CD4-positive, alpha-beta memory T cell (primary cell): Measurements from ENCODE around the gene GULP1. TPM values are rescaled to one million over a fixed set of nuclear protein-coding genes. Genes with fewer than 3 reads are reported as not detected.

Experiments used
- CTCF ChIA-PET: fragments of 350-600 bp; sonication (Branson Sonifier 250); formaldehyde crosslinking; loops from one replicate; lab custom pipeline; 2021; ENCODE audit warnings: inconsistent platforms; ENCODE audit not compliant: partially characterized antibody; lab: Charles Lee
- POLR2A ChIA-PET: fragments of 350-600 bp; sonication (Branson Sonifier 250); formaldehyde crosslinking; loops from one replicate; lab custom pipeline; 2021; ENCODE audit not compliant: partially characterized antibody; lab: Charles Lee
- DNase-seq, 5 donors: peaks; one replicate each; pipeline versions ENCODE4 v3.0.0 to v3.0.0-alpha.2; 2020 to 2022; ENCODE audit warnings: mixed read lengths in 1 of 5
- H3K27ac ChIP-seq: one replicate; pipeline ENCODE4 v1.7.0; 2013; ENCODE audit warnings: low read depth, low read length
- H3K27me3 ChIP-seq: 2 replicates; pipeline ENCODE4 v1.7.0; 2013; ENCODE audit warnings: mild to moderate bottlenecking, low read length, moderate library complexity; ENCODE audit not compliant: insufficient read depth
- H3K36me3 ChIP-seq: 2 replicates; pipeline ENCODE4 v1.7.0; 2013; ENCODE audit warnings: mild to moderate bottlenecking, low read length, moderate library complexity; ENCODE audit not compliant: insufficient read depth
- H3K4me1 ChIP-seq: 2 replicates; pipeline ENCODE4 v1.7.0; 2013; ENCODE audit warnings: mild to moderate bottlenecking, low read length, moderate library complexity; ENCODE audit not compliant: insufficient read depth
- H3K4me3 ChIP-seq, 2 donors: one replicate each; pipeline ENCODE4 v1.7.0; 2013; ENCODE audit warnings: low read length in 2 of 2, mild to moderate bottlenecking in 1 of 2
- H3K9me3 ChIP-seq, 2 donors: one replicate each; pipeline ENCODE4 v1.7.0; 2013; ENCODE audit warnings: low read length in 2 of 2, control low read depth in 1 of 2; ENCODE audit not compliant: control insufficient read depth in 1 of 2
- H3K27ac Mint-ChIP-seq, 7 donors: one replicate each; pipeline ENCODE4 v1.8.0; 2020 to 2021; ENCODE audit warnings: mixed read lengths in 7 of 7, mild to moderate bottlenecking in 6 of 7, inconsistent platforms in 3 of 7, moderate library complexity in 3 of 7
- H3K27me3 Mint-ChIP-seq, 2 donors: one replicate each; pipeline ENCODE4 v1.8.0; 2020 to 2021; ENCODE audit warnings: mixed read lengths in 2 of 2
- H3K36me3 Mint-ChIP-seq, 2 donors: one replicate each; pipeline ENCODE4 v1.8.0; 2020 to 2021; ENCODE audit warnings: mixed read lengths in 2 of 2, inconsistent platforms in 1 of 2, mild to moderate bottlenecking in 1 of 2
- H3K4me1 Mint-ChIP-seq, 4 donors: one replicate each; pipeline ENCODE4 v1.8.0; 2020 to 2021; ENCODE audit warnings: mixed read lengths in 4 of 4, mild to moderate bottlenecking in 1 of 4
- H3K4me3 Mint-ChIP-seq, 8 donors: one replicate each; pipeline ENCODE4 v1.8.0; 2020 to 2021; ENCODE audit warnings: mixed read lengths in 8 of 8, mild to moderate bottlenecking in 7 of 8, moderate library complexity in 6 of 8, inconsistent platforms in 3 of 8
- H3K9me3 Mint-ChIP-seq, 8 donors: one replicate each; pipeline ENCODE4 v1.8.0; 2020 to 2021; ENCODE audit warnings: mixed read lengths in 8 of 8, mild to moderate bottlenecking in 5 of 8, inconsistent platforms in 3 of 8, moderate library complexity in 1 of 8
- intact Hi-C: fragments of 100-400 bp; cut with micrococcal nuclease; formaldehyde crosslinking; loops from one replicate; pipeline ENCODE4 v1.15.1; 2023
- polyA plus RNA-seq, 2 donors: library from polyadenylated mRNA; unstranded; fragments of 300-500 nt; fragmentation: Illumina TruSeq; gene quantifications; one replicate each; pipeline ENCODE4 v1.2.3, GENCODE V29; 2021
- total RNA-seq, 2 experiments: library from RNA; stranded (reverse); gene quantifications; one replicate each; pipeline ENCODE4 v1.2.3, GENCODE V29; 2021

GULP1 gene
- total and polyA plus RNA-seq, 4 experiments from 2014 or later = not detected

- no peak for DNase-seq
- no peaks in the 10 kb centered on the region for H3K36me3 Mint-ChIP-seq
- H3K9me3 ChIP-seq = no peaks in the 10 kb centered on the region
- peaks cover 0 to 4% (median 0%) of the 10 kb centered on the region in 8 donors for H3K9me3 Mint-ChIP-seq
- H3K27me3 Mint-ChIP-seq = peaks cover 0 to 2% of the 10 kb centered on the region in 2 donors
- H3K27ac ChIP-seq = no peak overlapping the region
- no peak overlapping the region for H3K4me3 ChIP-seq
- H3K4me1 ChIP-seq = no peaks in the 10 kb centered on the region
- intact Hi-C loops = no loop called here
- no peak overlapping the region for H3K4me3 Mint-ChIP-seq
- no peaks in the 10 kb centered on the region for H3K27me3 ChIP-seq
- H3K36me3 ChIP-seq = no peaks in the 10 kb centered on the region
- H3K27ac Mint-ChIP-seq = no peak overlapping the region
- no peaks in the 10 kb centered on the region for H3K4me1 Mint-ChIP-seq
- POLR2A ChIA-PET = no interaction called here
- CTCF ChIA-PET = no interaction called here
These were observed 206.1 kb downstream of the GULP1 start for GRCh38 chr2:188497726-188498125.

DNA sequence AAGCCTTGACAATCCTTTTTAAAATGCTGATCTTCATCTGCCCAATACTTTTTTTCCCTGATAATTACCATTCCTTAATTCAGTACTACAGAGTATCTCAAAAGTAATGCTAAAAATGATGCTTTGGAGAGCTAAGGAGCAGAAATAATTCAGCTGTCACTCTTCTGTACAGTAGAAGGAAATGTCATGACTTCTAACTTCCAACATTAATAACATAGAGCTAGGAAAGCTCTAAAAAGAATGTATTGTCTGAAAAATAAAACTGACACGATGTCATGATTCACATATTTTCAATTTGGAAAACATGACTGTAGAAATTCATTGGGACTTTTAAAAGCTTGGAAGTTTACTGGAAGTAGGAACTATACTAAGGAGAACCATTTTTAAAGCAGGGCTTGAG is 212.3 kb downstream of the GULP1 start:
- no peak overlapping the region for H3K27ac ChIP-seq
- H3K4me1 ChIP-seq = no peaks in the 10 kb centered on the region
- H3K4me1 Mint-ChIP-seq = no peaks in the 10 kb centered on the region
- POLR2A ChIA-PET = no interaction called here
- no peaks in the 10 kb centered on the region for H3K9me3 Mint-ChIP-seq
- DNase-seq = no peak
- intact Hi-C loops = no loop called here
- no peaks in the 10 kb centered on the region for H3K36me3 ChIP-seq
- H3K4me3 ChIP-seq = no peak overlapping the region
- H3K27ac Mint-ChIP-seq = no peak overlapping the region
- H3K27me3 Mint-ChIP-seq = peaks cover 0 to 2% of the 10 kb centered on the region in 2 donors
- H3K4me3 Mint-ChIP-seq = no peak overlapping the region
- CTCF ChIA-PET = no interaction called here
- no peaks in the 10 kb centered on the region for H3K9me3 ChIP-seq
- H3K27me3 ChIP-seq = no peaks in the 10 kb centered on the region
- H3K36me3 Mint-ChIP-seq = no peaks in the 10 kb centered on the region

GRCh38 chr2:188506843-188507242 is 215.2 kb downstream of the GULP1 start:
- ChIA-PET POLR2A (no interaction called here), CTCF (no interaction called here)
- no peaks in the 10 kb centered on the region for H3K36me3 Mint-ChIP-seq
- no peak overlapping the region for H3K4me3 Mint-ChIP-seq
- H3K9me3 Mint-ChIP-seq = no peaks in the 10 kb centered on the region
- Histone ChIP-seq H3K36me3 (no peaks in the 10 kb centered on the region), H3K4me3 (no peak overlapping the region), H3K27me3 (no peaks in the 10 kb centered on the region), H3K27ac (no peak overlapping the region), H3K4me1 (no peaks in the 10 kb centered on the region), H3K9me3 (no peaks in the 10 kb centered on the region)
- DNase-seq = no peak
- no peaks in the 10 kb centered on the region for H3K4me1 Mint-ChIP-seq
- intact Hi-C loops = no loop called here
- no peaks in the 10 kb centered on the region for H3K27me3 Mint-ChIP-seq
- H3K27ac Mint-ChIP-seq = no peak overlapping the region

DNA sequence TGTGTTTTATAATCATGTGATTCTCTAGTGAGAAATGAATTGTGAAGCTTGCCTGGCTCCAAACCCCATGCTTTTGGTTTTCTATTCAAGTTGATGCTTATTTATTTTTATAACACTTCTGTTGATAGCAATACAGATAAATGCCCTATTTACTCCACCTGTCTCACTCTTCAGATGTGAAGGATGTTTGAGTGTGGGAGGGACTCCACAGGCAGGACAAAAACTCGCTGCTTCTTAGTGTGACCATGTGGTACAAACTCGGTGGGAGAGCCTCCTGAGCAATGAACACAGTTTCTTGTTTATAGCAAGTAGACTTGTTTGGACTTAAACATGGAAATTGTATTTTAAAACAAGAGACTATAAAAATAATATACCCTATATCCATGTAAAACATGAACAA is 219.7 kb downstream of the GULP1 start:
- Histone ChIP-seq H3K9me3 (no peaks in the 10 kb centered on the region), H3K4me1 (no peaks in the 10 kb centered on the region), H3K4me3 (no peak overlapping the region), H3K27ac (no peak overlapping the region), H3K36me3 (no peaks in the 10 kb centered on the region), H3K27me3 (no peaks in the 10 kb centered on the region)
- POLR2A ChIA-PET = no interaction called here
- H3K4me1 Mint-ChIP-seq = no peaks in the 10 kb centered on the region
- no peaks in the 10 kb centered on the region for H3K36me3 Mint-ChIP-seq
- intact Hi-C loops = no loop called here
- no peak overlapping the region for H3K4me3 Mint-ChIP-seq
- DNase-seq = no peak
- peaks cover 0 to 1% of the 10 kb centered on the region in 2 donors for H3K27me3 Mint-ChIP-seq
- H3K27ac Mint-ChIP-seq = no peak overlapping the region
- CTCF ChIA-PET = interaction anchor here (1.4 kb wide), 1 partner anchor 12 kb away, joined by 3 read pairs; no protein-coding TSS in a partner anchor
- H3K9me3 Mint-ChIP-seq = no peaks in the 10 kb centered on the region

GRCh38 chr2:188512456-188512855 is 220.8 kb downstream of the GULP1 start:
- peaks cover 0 to 1% of the 10 kb centered on the region in 2 donors for H3K27me3 Mint-ChIP-seq
- no peaks in the 10 kb centered on the region for H3K9me3 Mint-ChIP-seq
- intact Hi-C loops = no loop called here
- DNase-seq = no peak
- H3K4me1 ChIP-seq = no peaks in the 10 kb centered on the region
- H3K4me3 ChIP-seq = no peak overlapping the region
- H3K27me3 ChIP-seq = no peaks in the 10 kb centered on the region
- no peak overlapping the region for H3K27ac Mint-ChIP-seq
- H3K36me3 ChIP-seq = no peaks in the 10 kb centered on the region
- POLR2A ChIA-PET = no interaction called here
- no peaks in the 10 kb centered on the region for H3K9me3 ChIP-seq
- CTCF ChIA-PET = interaction anchor here (1.4 kb wide), 1 partner anchor 11 kb away, joined by 3 read pairs; no protein-coding TSS in a partner anchor
- H3K27ac ChIP-seq = no peak overlapping the region
- H3K4me1 Mint-ChIP-seq = no peaks in the 10 kb centered on the region
- no peaks in the 10 kb centered on the region for H3K36me3 Mint-ChIP-seq
- no peak overlapping the region for H3K4me3 Mint-ChIP-seq

DNA sequence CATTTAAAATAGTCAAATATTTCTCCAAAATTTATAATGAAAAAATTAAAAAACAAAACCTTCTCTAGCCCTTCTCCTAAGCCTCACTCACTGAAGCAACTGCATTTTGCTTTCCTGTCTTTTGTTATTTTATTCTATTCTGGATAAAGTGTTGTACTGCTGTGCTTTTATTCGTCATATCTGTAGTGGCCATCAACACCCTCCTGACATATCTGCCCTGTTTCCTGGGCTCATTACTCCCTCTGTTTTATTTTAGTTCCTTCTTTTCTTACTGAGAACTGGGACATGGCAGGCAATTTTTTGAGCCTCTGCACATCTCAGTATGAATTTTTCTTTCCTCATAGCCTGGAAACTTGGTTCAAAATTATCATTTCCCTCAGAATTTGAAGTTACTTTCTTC is 224.2 kb downstream of the GULP1 start:
- Mint-ChIP-seq H3K9me3 (no peaks in the 10 kb centered on the region), H3K36me3 (no peaks in the 10 kb centered on the region), H3K4me1 (no peaks in the 10 kb centered on the region), H3K27ac (no peak overlapping the region), H3K4me3 (no peak overlapping the region), H3K27me3 (peaks cover 0 to 1% of the 10 kb centered on the region in 2 donors)
- Histone ChIP-seq H3K27ac (no peak overlapping the region), H3K4me3 (no peak overlapping the region), H3K4me1 (no peaks in the 10 kb centered on the region), H3K27me3 (no peaks in the 10 kb centered on the region), H3K9me3 (no peaks in the 10 kb centered on the region), H3K36me3 (no peaks in the 10 kb centered on the region)
- no peak for DNase-seq
- POLR2A ChIA-PET = no interaction called here
- intact Hi-C loops = no loop called here
- CTCF ChIA-PET = no interaction called here

DNA sequence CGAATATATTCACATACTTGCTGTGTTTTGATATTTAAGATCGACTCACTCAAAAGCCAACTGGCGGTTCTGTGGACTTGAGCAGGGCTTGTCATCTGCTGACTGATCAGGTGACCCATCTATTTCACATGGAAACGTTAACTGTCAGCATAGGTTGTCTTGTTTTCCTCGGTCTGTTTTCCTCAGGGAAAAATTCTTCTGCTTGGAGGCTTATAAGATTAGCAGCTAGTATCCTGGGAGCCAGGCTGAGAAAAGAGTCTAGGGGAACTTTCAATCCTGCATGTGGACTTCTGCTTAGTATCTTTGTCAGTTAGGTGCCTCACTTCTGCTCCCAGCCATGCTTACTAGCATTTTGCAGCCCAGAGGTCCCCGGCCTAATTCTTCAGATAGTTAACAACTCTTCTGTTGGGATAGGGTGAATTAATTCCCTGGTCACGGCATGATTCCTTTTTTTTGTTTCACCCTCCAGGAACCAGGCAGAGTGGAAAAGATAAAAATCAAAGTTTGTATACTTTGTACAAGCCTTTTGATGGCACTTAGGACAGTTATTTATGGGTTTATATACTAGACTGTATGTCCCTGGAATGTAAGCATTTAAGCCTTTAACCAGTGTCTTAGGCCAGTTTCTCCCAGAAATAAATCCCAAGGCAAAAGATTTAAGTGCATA is 226.0 kb downstream of the GULP1 start:
- no peaks in the 10 kb centered on the region for H3K9me3 Mint-ChIP-seq
- H3K4me3 ChIP-seq = no peak overlapping the region
- DNase-seq = no peak
- ChIA-PET CTCF (no interaction called here), POLR2A (no interaction called here)
- H3K27me3 ChIP-seq = no peaks in the 10 kb centered on the region
- no peaks in the 10 kb centered on the region for H3K4me1 Mint-ChIP-seq
- no peaks in the 10 kb centered on the region for H3K36me3 ChIP-seq
- H3K36me3 Mint-ChIP-seq = no peaks in the 10 kb centered on the region
- no peak overlapping the region for H3K27ac Mint-ChIP-seq
- H3K27me3 Mint-ChIP-seq = peaks cover 0 to 1% of the 10 kb centered on the region in 2 donors
- intact Hi-C loops = no loop called here
- no peaks in the 10 kb centered on the region for H3K4me1 ChIP-seq
- H3K27ac ChIP-seq = no peak overlapping the region
- H3K9me3 ChIP-seq = no peaks in the 10 kb centered on the region
- no peak overlapping the region for H3K4me3 Mint-ChIP-seq
